IMR-90 (cell line): Measurements from ENCODE around the gene ACIN1.

ENCODE experiments used
- CEBPB ChIP-seq: IDR thresholded peaks from 2 replicates; pipeline ENCODE4 v1.6.1; 2012; ENCODE audit warnings: low read depth, low read length, improper control_type of control experiment
- CTCF ChIP-seq: conservative IDR thresholded peaks from 2 replicates; pipeline ENCODE4 v1.5.1; 2012; ENCODE audit warnings: mild to moderate bottlenecking, low read depth, low read length, improper control_type of control experiment
- ELK1 ChIP-seq: fragments of 150-350 bp; IDR thresholded peaks from 2 replicates; pipeline ENCODE4 v1.6.1; 2016; ENCODE audit warnings: low read depth, mild to moderate bottlenecking, low read length, moderate library complexity, borderline replicate concordance
- FOS ChIP-seq: fragments of 150-350 bp; IDR thresholded peaks from 2 replicates; pipeline ENCODE4 v1.6.1; 2016; ENCODE audit warnings: low read depth, low read length
- MAZ ChIP-seq: IDR thresholded peaks from 2 replicates; pipeline ENCODE4 v1.6.1; 2012; ENCODE audit warnings: low read depth, mild to moderate bottlenecking, low read length, improper control_type of control experiment, moderate library complexity, borderline replicate concordance
- MXI1 ChIP-seq: IDR thresholded peaks from 2 replicates; pipeline ENCODE4 v1.6.1; 2012; ENCODE audit warnings: low read depth, mild to moderate bottlenecking, low read length, moderate library complexity, borderline replicate concordance
- POLR2A ChIP-seq: IDR thresholded peaks from 2 replicates; pipeline ENCODE4 v1.6.1; 2012; ENCODE audit warnings: mild to moderate bottlenecking, low read depth, low read length
- RAD21 ChIP-seq: IDR thresholded peaks from 2 replicates; pipeline ENCODE4 v1.6.1; 2012; ENCODE audit warnings: low read length, improper control_type of control experiment
- RCOR1 ChIP-seq: IDR thresholded peaks from 2 replicates; pipeline ENCODE4 v1.6.1; 2012; ENCODE audit warnings: mild to moderate bottlenecking, low read length, improper control_type of control experiment; ENCODE audit not compliant: insufficient replicate concordance
- RFX5 ChIP-seq: IDR thresholded peaks from 2 replicates; pipeline ENCODE4 v1.8.0; 2012; ENCODE audit warnings: low read depth, mild to moderate bottlenecking, low read length, moderate library complexity
- SMC3 ChIP-seq: fragments of 150-350 bp; IDR thresholded peaks from 2 replicates; pipeline ENCODE4 v1.6.1; 2016; ENCODE audit warnings: low read depth, mild to moderate bottlenecking, antibody characterized with exemption, low read length, moderate library complexity
- USF2 ChIP-seq: fragments of 150-350 bp; IDR thresholded peaks from 2 replicates; pipeline ENCODE4 v1.6.1; 2017; ENCODE audit warnings: mild to moderate bottlenecking, antibody characterized with exemption, low read length, low read depth

- TF ChIP-seq CTCF (no peak), POLR2A (no peak), MXI1 (no peak), ELK1 (no peak), SMC3 (no peak), MAZ (no peak), RFX5 (no peak), CEBPB (no peak), RCOR1 (no peak), RAD21 (no peak), FOS (no peak), USF2 (no peak)
Measured at GRCh38 chr14:23127861-23128260, 32.9 kb upstream of the ACIN1 start.
